Colonic mucosa (tissue), 4 donors: ENCODE measurements around the gene GSG1L. TPM values are rescaled to one million over a fixed set of nuclear protein-coding genes. Genes with fewer than 3 reads are reported as not detected.
A peak's percentile ranks its signal among the peaks of the same experiment; 100 is the strongest.

ENCODE experiments used
- DNase-seq: peaks from one replicate; pipeline ENCODE4 v3.0.0-alpha.2; 2020
- H3K27ac ChIP-seq: fragments of 200-600 bp; one replicate; pipeline ENCODE4 v1.8.0; 2021
- H3K27me3 ChIP-seq: fragments of 200-600 bp; one replicate; pipeline ENCODE4 v1.8.0; 2021
- H3K36me3 ChIP-seq: fragments of 200-600 bp; one replicate; pipeline ENCODE4 v1.8.0; 2021
- H3K4me1 ChIP-seq: fragments of 200-600 bp; one replicate; pipeline ENCODE4 v1.8.0; 2021; ENCODE audit warnings: mild to moderate bottlenecking
- H3K4me3 ChIP-seq: fragments of 200-600 bp; one replicate; pipeline ENCODE4 v1.8.0; 2021
- H3K9ac ChIP-seq, 2 donors: one replicate each; pipeline ENCODE4 v1.7.0; 2013; ENCODE audit warnings: control low read depth in 2 of 2, low read depth in 2 of 2, low read length in 2 of 2
- H3K9me3 ChIP-seq: fragments of 200-600 bp; one replicate; pipeline ENCODE4 v1.8.0; 2021
- CTCF ChIP-seq: fragments of 200-600 bp; IDR thresholded peaks from one replicate; pipeline ENCODE4 v1.8.0; 2022; ENCODE audit warnings: antibody characterized with exemption, mild to moderate bottlenecking
- intact Hi-C: fragments of 100-400 bp; cut with DNase I; formaldehyde crosslinking; loops from one replicate; pipeline ENCODE4 v1.14.1; 2022
- total RNA-seq, 2 donors: library from RNA; stranded (reverse); fragmentation: NEBNext Ultra II Directional in 1 of 2; extraction: Animal tissue kit (Norgen Biotek cat#: 25700) in 1 of 2; gene quantifications; one replicate each; pipeline ENCODE4 v1.2.1, GENCODE V29; 2021
- donor health status: healthy.
- donor health status: DM: no; HTN: no; CAD: no.
- donor health status: DM: no; HTN: no; CAD: no.

Gene GSG1L
- total RNA-seq, 2 donors from 2014 or later: 0.13 to 0.15 TPM

DNA sequence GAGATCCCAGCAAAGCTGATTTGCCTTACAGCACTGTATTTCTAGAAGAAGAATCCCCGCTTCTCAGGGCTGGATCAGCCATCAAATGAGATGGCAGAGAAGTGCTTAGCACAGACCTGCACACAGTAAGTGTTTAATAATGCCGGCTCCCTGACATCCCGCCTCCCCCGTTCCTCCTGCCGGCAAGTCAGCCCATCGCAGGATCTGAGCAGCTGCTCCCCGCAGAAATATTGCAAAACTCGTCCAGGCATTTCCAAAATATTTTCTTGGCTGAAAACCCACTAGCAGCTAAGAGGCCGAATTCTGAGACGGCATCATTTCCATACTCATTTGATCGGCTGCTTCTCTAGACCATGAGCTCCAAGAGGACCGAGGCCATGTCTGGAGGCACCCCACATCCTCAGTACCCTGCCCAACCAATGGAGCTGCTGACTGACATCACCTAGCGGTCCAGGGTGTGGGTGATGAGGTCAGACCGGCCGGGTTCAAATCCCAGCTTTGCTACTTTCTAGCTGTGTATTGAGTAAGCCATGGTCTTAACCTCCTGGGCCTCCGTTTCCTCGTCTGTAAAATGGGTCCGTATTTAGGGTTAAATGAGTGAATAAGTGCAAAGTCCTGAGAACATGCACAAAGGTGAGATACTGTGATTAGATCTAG lies 262.1 kb downstream of the GSG1L start:
- Histone ChIP-seq H3K9me3 (no peaks in the 10 kb centered on the region), H3K4me1 (no peaks in the 10 kb centered on the region), H3K4me3 (no peak overlapping the region), H3K9ac (no peak overlapping the region), H3K27me3 (no peaks in the 10 kb centered on the region), H3K36me3 (no peaks in the 10 kb centered on the region), H3K27ac (no peak overlapping the region)
- intact Hi-C loops: no loop called here
- DNase-seq: no peak
- no peak for TF ChIP-seq CTCF

DNA sequence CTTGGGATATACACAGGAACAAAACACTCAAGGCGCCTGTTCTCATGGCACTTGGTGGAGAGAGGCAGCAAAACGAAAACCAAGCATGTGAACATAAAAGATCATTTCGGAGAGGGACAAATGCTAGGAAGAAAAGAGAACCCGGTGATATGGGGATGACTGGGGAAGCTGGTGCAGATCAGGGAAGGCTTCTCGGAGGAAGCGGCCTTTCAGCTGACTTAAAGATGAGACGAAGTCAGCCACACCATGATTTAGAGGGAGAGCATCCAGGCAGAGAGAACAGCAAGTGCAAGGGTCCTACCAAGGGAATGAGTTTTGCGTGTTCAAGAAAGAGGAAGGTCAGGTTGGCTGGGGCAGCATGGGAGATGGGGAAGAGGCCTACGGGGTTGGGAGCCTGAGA lies 262.7 kb downstream of the GSG1L start:
- Histone ChIP-seq H3K4me1 (no peaks in the 10 kb centered on the region), H3K27me3 (no peaks in the 10 kb centered on the region), H3K27ac (no peak overlapping the region), H3K36me3 (no peaks in the 10 kb centered on the region), H3K4me3 (no peak overlapping the region), H3K9me3 (no peaks in the 10 kb centered on the region), H3K9ac (no peak overlapping the region)
- no peak for TF ChIP-seq CTCF
- intact Hi-C loops: no loop called here
- DNase-seq: no peak

DNA sequence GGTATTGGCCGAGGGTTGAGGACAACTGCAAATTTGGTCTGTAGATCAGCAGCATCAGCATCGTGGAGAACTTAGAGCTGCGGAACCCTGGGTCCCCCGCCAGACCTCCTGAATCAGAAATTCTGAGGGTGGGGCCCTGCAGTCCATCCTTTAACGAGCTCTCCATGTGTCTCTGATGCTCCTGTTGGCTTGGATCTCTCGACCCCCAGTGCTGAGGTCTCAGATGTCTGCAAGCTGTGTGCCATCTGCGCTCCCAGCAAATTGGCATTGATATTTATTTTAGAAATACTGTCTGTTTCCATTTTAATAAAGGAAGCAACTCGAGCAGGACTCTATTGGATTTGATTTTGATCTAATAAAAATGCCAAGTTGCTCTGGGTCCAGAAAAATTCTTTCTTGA lies 263.6 kb downstream of the GSG1L start:
- H3K27ac ChIP-seq: no peak overlapping the region
- intact Hi-C loops: no loop called here
- no peak overlapping the region for H3K4me3 ChIP-seq
- TF ChIP-seq CTCF: no peak
- no peaks in the 10 kb centered on the region for H3K4me1 ChIP-seq
- no peak for DNase-seq
- no peaks in the 10 kb centered on the region for H3K27me3 ChIP-seq
- H3K9ac ChIP-seq: no peak overlapping the region
- no peaks in the 10 kb centered on the region for H3K36me3 ChIP-seq
- no peaks in the 10 kb centered on the region for H3K9me3 ChIP-seq

- H3K9ac ChIP-seq: no peak overlapping the region
- intact Hi-C loops: no loop called here
- no peak overlapping the region for H3K4me3 ChIP-seq
- no peak for DNase-seq
- H3K27me3 ChIP-seq: no peaks in the 10 kb centered on the region
- H3K27ac ChIP-seq: no peak overlapping the region
- no peak for TF ChIP-seq CTCF
- no peaks in the 10 kb centered on the region for H3K9me3 ChIP-seq
- no peaks in the 10 kb centered on the region for H3K4me1 ChIP-seq
- H3K36me3 ChIP-seq: no peaks in the 10 kb centered on the region
Observed at GRCh38 chr16:27798241-27798640, 265.3 kb downstream of the GSG1L start.

DNA sequence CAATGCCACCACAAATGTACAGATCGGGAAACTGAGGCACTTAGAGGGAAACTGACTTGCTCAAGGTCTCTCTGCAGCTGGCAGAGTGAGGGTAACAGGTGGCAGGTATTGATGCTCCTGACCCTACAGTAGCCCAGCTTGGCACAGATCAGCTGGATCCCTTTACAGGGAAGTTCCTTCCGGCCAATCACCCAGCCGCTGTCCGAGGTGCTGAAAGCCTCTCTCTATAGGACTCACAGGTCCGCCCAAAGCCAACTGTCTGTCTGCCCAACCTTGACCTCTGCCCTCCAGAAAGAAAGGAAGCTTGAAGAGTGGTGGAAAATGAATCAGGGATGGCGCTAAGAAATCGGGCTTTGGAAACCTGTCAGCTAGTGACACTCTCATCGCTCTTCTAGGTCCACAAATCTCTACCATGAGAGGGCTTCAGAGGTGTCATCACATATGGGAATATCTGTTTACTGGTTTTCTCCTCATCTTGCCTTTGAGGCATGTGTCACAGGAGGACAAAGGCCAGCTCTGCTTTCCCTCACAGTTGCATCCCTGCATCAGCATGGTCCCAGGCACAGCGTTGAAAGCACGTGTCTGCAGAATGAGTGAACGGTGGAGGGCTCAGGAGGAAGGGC lies 267.4 kb downstream of the GSG1L start:
- Histone ChIP-seq H3K4me3 (no peak overlapping the region), H3K9me3 (no peaks in the 10 kb centered on the region), H3K36me3 (no peaks in the 10 kb centered on the region), H3K4me1 (no peaks in the 10 kb centered on the region), H3K9ac (no peak overlapping the region), H3K27ac (no peak overlapping the region), H3K27me3 (no peaks in the 10 kb centered on the region)
- intact Hi-C loops: no loop called here
- TF ChIP-seq CTCF: no peak
- peak; percentile 34 for DNase-seq
